Thyroid gland (tissue), 4 donors: ENCODE results near the gene ZKSCAN8.

ENCODE experiments used
- POLR2A ChIP-seq, 2 donors: fragments of 450-650 bp; IDR thresholded peaks; one replicate each; pipeline ENCODE4 v1.6.1; 2017; ENCODE audit warnings: antibody characterized with exemption in 2 of 2, mild to moderate bottlenecking in 2 of 2, moderate library complexity in 1 of 2
- TF ChIP-seq, protein P1 (sequence below), 6 experiments: fragments of 200-600 bp in 3 of 6; fragments of 450-650 bp in 3 of 6; sonication (generic) in 3 of 6; IDR thresholded peaks; one replicate each; pipeline ENCODE4 v1.5.1; 2016 to 2019; ENCODE audit warnings: antibody characterized with exemption in 6 of 6, mild to moderate bottlenecking in 2 of 6, inconsistent platforms in 1 of 6, moderate library complexity in 1 of 6

DNA sequence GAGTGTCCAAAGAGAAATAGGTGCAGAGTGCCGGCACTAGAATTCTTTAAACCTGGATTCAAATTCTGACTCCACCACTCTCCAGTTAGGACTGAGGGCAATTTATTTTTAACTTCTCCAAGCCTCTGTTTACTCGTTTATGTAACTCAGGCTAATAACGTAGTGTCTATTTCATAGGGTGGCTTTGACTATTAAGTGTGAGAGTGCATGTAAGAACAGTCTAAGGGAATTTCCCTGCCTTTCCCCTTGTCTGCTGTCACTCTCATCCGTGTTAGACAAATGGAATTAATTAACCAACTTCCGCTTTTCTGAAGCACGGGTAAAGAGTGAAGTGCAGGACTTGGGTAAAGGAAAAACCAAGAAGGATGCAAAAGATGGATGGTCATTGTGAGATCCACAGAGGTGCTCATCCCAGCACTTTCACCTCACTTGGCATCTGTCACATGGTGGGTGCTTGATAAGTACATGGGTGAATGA lies 4.1 kb upstream of the ZKSCAN8 start:
- TF ChIP-seq, protein P1, sequence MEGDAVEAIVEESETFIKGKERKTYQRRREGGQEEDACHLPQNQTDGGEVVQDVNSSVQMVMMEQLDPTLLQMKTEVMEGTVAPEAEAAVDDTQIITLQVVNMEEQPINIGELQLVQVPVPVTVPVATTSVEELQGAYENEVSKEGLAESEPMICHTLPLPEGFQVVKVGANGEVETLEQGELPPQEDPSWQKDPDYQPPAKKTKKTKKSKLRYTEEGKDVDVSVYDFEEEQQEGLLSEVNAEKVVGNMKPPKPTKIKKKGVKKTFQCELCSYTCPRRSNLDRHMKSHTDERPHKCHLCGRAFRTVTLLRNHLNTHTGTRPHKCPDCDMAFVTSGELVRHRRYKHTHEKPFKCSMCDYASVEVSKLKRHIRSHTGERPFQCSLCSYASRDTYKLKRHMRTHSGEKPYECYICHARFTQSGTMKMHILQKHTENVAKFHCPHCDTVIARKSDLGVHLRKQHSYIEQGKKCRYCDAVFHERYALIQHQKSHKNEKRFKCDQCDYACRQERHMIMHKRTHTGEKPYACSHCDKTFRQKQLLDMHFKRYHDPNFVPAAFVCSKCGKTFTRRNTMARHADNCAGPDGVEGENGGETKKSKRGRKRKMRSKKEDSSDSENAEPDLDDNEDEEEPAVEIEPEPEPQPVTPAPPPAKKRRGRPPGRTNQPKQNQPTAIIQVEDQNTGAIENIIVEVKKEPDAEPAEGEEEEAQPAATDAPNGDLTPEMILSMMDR (IDR thresholded peaks at IDR 0.05), result no peak
- no peak for TF ChIP-seq POLR2A (IDR thresholded peaks at IDR 0.05)
